Measurements from ENCODE around the gene MED28. TPM values are rescaled to one million over a fixed set of nuclear protein-coding genes. Genes with fewer than 3 reads are reported as not detected.

Gene MED28
- polyA plus RNA-seq, 1 donor from 2014 or later = 33.7 TPM

DNA sequence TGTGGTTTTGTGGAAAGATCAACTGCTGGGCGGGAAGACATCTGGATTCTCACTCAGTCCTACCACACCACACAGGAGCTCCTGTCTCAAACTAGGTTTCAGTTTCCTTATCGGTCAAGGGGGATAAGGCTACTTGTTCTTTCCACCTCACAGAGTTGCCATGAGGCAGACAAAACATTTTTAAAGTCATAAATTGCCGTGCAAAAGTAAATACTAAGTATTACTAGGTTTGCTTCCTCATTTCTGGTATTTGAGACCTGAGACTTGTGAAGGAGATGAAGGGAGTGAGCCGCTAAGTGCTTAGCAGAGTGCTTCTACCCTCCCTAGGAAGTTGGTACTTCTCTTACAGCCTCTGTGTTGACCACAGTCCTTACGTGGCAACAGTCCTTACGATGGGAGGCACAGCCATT lies 36.0 kb upstream of the MED28 start:
- peaks cover 5% of the 10 kb centered on the region for H3F3A ChIP-seq (ENCODE audit: insufficient read depth, low read length, poor library complexity, severe bottlenecking)
- H4K20me1 ChIP-seq (ENCODE audit: insufficient read depth) = no peaks in the 10 kb centered on the region
- TF ChIP-seq, protein P1, sequence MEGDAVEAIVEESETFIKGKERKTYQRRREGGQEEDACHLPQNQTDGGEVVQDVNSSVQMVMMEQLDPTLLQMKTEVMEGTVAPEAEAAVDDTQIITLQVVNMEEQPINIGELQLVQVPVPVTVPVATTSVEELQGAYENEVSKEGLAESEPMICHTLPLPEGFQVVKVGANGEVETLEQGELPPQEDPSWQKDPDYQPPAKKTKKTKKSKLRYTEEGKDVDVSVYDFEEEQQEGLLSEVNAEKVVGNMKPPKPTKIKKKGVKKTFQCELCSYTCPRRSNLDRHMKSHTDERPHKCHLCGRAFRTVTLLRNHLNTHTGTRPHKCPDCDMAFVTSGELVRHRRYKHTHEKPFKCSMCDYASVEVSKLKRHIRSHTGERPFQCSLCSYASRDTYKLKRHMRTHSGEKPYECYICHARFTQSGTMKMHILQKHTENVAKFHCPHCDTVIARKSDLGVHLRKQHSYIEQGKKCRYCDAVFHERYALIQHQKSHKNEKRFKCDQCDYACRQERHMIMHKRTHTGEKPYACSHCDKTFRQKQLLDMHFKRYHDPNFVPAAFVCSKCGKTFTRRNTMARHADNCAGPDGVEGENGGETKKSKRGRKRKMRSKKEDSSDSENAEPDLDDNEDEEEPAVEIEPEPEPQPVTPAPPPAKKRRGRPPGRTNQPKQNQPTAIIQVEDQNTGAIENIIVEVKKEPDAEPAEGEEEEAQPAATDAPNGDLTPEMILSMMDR (IDR thresholded peaks at IDR 0.05; ENCODE audit: poor library complexity, severe bottlenecking) = no peak
- no peak for TF ChIP-seq MXI1 (conservative IDR thresholded peaks at IDR 0.05; ENCODE audit: poor library complexity, severe bottlenecking)
- TF ChIP-seq POLR2AphosphoS5 (IDR thresholded peaks at IDR 0.05) = no peak
- no peak for TF ChIP-seq TAF1 (IDR thresholded peaks at IDR 0.05; ENCODE audit: low read depth)
- TF ChIP-seq SMC3 (conservative IDR thresholded peaks at IDR 0.05; ENCODE audit: poor library complexity) = no peak
- TF ChIP-seq, protein P2, sequence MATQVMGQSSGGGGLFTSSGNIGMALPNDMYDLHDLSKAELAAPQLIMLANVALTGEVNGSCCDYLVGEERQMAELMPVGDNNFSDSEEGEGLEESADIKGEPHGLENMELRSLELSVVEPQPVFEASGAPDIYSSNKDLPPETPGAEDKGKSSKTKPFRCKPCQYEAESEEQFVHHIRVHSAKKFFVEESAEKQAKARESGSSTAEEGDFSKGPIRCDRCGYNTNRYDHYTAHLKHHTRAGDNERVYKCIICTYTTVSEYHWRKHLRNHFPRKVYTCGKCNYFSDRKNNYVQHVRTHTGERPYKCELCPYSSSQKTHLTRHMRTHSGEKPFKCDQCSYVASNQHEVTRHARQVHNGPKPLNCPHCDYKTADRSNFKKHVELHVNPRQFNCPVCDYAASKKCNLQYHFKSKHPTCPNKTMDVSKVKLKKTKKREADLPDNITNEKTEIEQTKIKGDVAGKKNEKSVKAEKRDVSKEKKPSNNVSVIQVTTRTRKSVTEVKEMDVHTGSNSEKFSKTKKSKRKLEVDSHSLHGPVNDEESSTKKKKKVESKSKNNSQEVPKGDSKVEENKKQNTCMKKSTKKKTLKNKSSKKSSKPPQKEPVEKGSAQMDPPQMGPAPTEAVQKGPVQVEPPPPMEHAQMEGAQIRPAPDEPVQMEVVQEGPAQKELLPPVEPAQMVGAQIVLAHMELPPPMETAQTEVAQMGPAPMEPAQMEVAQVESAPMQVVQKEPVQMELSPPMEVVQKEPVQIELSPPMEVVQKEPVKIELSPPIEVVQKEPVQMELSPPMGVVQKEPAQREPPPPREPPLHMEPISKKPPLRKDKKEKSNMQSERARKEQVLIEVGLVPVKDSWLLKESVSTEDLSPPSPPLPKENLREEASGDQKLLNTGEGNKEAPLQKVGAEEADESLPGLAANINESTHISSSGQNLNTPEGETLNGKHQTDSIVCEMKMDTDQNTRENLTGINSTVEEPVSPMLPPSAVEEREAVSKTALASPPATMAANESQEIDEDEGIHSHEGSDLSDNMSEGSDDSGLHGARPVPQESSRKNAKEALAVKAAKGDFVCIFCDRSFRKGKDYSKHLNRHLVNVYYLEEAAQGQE (IDR thresholded peaks at IDR 0.05; ENCODE audit: borderline replicate concordance) = no peak
- no peak for TF ChIP-seq EP300 (conservative IDR thresholded peaks at IDR 0.05; ENCODE audit: poor library complexity, severe bottlenecking)
- no peak for TF ChIP-seq RAD21 (conservative IDR thresholded peaks at IDR 0.05)
- TF ChIP-seq EZH2 (IDR thresholded peaks at IDR 0.05; ENCODE audit: borderline replicate concordance, insufficient read depth, low read length, poor library complexity, severe bottlenecking) = no peak
- H3K36me3 ChIP-seq (ENCODE audit: insufficient read depth, low read length) = no peaks in the 10 kb centered on the region
- no peaks in the 10 kb centered on the region for H3K27me3 ChIP-seq (ENCODE audit: insufficient read depth, low read depth, low read length)
- peak overlapping the region; percentile 83 for H3K4me2 ChIP-seq (ENCODE audit: low read length)
- no peaks in the 10 kb centered on the region for H3K9me2 ChIP-seq (ENCODE audit: insufficient read depth, low read length)
- no peak overlapping the region for H3K27ac ChIP-seq (ENCODE audit: low read length)
- H2AFZ ChIP-seq (ENCODE audit: low read depth, low read length) = no peak overlapping the region
- peak overlapping the region; percentile 92 for H3K4me3 ChIP-seq (ENCODE audit: low read length)
- H3K79me2 ChIP-seq (replicated peaks; ENCODE audit: insufficient read depth, low read length) = no peaks in the 10 kb centered on the region
- H3K9me3 ChIP-seq (ENCODE audit: low read length) = no peaks in the 10 kb centered on the region
- H3K9ac ChIP-seq (ENCODE audit: low read length) = no peak overlapping the region

DNA sequence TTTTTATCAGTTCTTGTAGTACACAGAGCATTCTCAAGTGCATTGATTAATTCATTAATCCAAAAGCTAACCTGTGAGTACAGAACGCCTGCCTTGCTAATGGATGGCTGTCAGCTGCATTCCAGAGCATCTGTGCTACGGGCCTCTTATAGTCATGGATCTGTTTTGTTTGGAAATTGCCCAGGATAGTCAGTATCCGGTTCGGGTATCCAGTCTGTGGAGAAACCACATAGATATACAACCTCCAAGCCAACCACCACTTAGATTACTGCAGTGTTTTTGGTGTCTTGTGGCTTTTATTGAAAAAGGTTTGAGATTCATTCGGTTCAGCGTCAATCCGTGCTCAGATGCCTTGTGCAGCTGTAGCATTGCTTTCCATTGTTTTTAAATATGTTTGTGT lies 33.5 kb upstream of the MED28 start:
- no peak for TF ChIP-seq TAF1 (IDR thresholded peaks at IDR 0.05; ENCODE audit: low read depth)
- TF ChIP-seq SMC3 (conservative IDR thresholded peaks at IDR 0.05; ENCODE audit: poor library complexity) = no peak
- no peak for TF ChIP-seq POLR2AphosphoS5 (IDR thresholded peaks at IDR 0.05)
- no peak for TF ChIP-seq EZH2 (IDR thresholded peaks at IDR 0.05; ENCODE audit: borderline replicate concordance, insufficient read depth, low read length, poor library complexity, severe bottlenecking)
- no peak for TF ChIP-seq MXI1 (conservative IDR thresholded peaks at IDR 0.05; ENCODE audit: poor library complexity, severe bottlenecking)
- no peak for TF ChIP-seq RAD21 (conservative IDR thresholded peaks at IDR 0.05)
- TF ChIP-seq, protein P1 (IDR thresholded peaks at IDR 0.05; ENCODE audit: poor library complexity, severe bottlenecking) = no peak
- TF ChIP-seq, protein P2 (IDR thresholded peaks at IDR 0.05; ENCODE audit: borderline replicate concordance) = no peak
- no peak for TF ChIP-seq EP300 (conservative IDR thresholded peaks at IDR 0.05; ENCODE audit: poor library complexity, severe bottlenecking)
- no peak overlapping the region for H3K4me3 ChIP-seq (ENCODE audit: low read length)
- H3K79me2 ChIP-seq (replicated peaks; ENCODE audit: insufficient read depth, low read length) = no peaks in the 10 kb centered on the region
- H3K9me3 ChIP-seq (ENCODE audit: low read length) = no peaks in the 10 kb centered on the region
- no peaks in the 10 kb centered on the region for H3K9me2 ChIP-seq (ENCODE audit: insufficient read depth, low read length)
- H3K4me2 ChIP-seq (ENCODE audit: low read length) = no peak overlapping the region
- peaks cover 5% of the 10 kb centered on the region for H3F3A ChIP-seq (ENCODE audit: insufficient read depth, low read length, poor library complexity, severe bottlenecking)
- H3K36me3 ChIP-seq (ENCODE audit: insufficient read depth, low read length) = no peaks in the 10 kb centered on the region
- no peak overlapping the region for H3K9ac ChIP-seq (ENCODE audit: low read length)
- no peaks in the 10 kb centered on the region for H3K27me3 ChIP-seq (ENCODE audit: insufficient read depth, low read depth, low read length)
- H2AFZ ChIP-seq (ENCODE audit: low read depth, low read length) = no peak overlapping the region
- H4K20me1 ChIP-seq (ENCODE audit: insufficient read depth) = no peaks in the 10 kb centered on the region
- H3K27ac ChIP-seq (ENCODE audit: low read length) = no peak overlapping the region
